HG02642 (cell line): ENCODE results near the gene YWHAB.

Experiments used
- ATAC-seq: cut with Tn5 transposase; IDR thresholded peaks from one replicate; pipeline ENCODE4 v1.9.1; 2021; ENCODE audit warnings: mild to moderate bottlenecking; ENCODE audit not compliant: unreplicated experiment, poor library complexity

Gene YWHAB

GRCh38 chr20:44948107-44948506 lies 62.6 kb downstream of the YWHAB start:
- ATAC-seq, result no peak

- no peak for ATAC-seq
Observed at GRCh38 chr20:44948513-44948912, 63.0 kb downstream of the YWHAB start.

GRCh38 chr20:44950368-44950767 lies 64.9 kb downstream of the YWHAB start:
- ATAC-seq, result no peak

- no peak for ATAC-seq
Observed at GRCh38 chr20:44952731-44953130, 67.2 kb downstream of the YWHAB start.

- no peak for ATAC-seq
Observed at GRCh38 chr20:44954211-44954610, 68.7 kb downstream of the YWHAB start.

GRCh38 chr20:44955270-44955669 lies 69.8 kb downstream of the YWHAB start:
- no peak for ATAC-seq

GRCh38 chr20:44956410-44956809 lies 70.9 kb downstream of the YWHAB start:
- no peak for ATAC-seq
